NB4 (cell line): ENCODE results near the gene GALNT15.

Source experiments
- DNase-seq: peaks from one replicate; pipeline ENCODE4 v3.0.0; 2010; ENCODE audit warnings: low read depth
- H3K4me3 ChIP-seq: one replicate; pipeline ENCODE4 v1.5.1; 2011; ENCODE audit warnings: mild to moderate bottlenecking, low read depth, low read length, moderate library complexity
- CTCF ChIP-seq: IDR thresholded peaks from one replicate; pipeline ENCODE4 v1.5.1; 2012; ENCODE audit warnings: low read depth, low read length
- MAX ChIP-seq: IDR thresholded peaks from 2 replicates; pipeline ENCODE4 v1.6.1; 2011; ENCODE audit warnings: low read depth, low read length
- MYC ChIP-seq: IDR thresholded peaks from 2 replicates; pipeline ENCODE4 v1.6.1; 2011; ENCODE audit warnings: low read depth, low read length
- POLR2A ChIP-seq: IDR thresholded peaks from 2 replicates; pipeline ENCODE4 v1.6.1; 2011; ENCODE audit warnings: mild to moderate bottlenecking; ENCODE audit not compliant: insufficient read length; ENCODE audit errors: extremely low read depth

Gene GALNT15

GRCh38 chr3:16252243-16252978 is 77.9 kb downstream of the GALNT15 start:
- TF ChIP-seq MYC (no peak), MAX (no peak), CTCF (no peak), POLR2A (no peak)
- DNase-seq: no peak

GRCh38 chr3:16252988-16253387 is 78.5 kb downstream of the GALNT15 start:
- TF ChIP-seq POLR2A (no peak), MAX (no peak), CTCF (no peak), MYC (no peak)
- DNase-seq: no peak

More at GRCh38 chr3:16252243-16252978, 77.9 kb downstream of the GALNT15 start:
- H3K4me3 ChIP-seq: no peak overlapping the region

DNA sequence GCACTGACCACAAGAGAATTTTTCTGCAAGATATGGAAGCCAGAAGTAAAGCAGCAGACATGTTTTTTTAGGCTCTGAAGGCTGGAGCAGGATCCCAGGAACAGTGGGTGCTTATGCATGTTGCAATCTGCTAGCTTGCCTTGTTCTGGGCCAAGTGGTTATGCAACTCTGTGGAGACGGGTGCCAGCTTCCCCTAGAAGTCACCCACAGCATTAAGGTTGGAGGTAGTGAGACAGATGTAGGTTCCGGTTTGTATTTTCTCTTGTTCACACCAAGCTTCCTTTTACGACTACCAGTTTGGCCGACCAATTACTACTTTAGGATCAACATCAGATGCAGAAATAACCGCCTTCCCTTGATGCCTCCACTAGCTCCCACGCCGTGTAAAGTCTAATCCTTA is 79.1 kb downstream of the GALNT15 start:
- TF ChIP-seq MAX (peak; percentile 61), CTCF (no peak), POLR2A (no peak), MYC (peak; percentile 47)
- peak; percentile 92 for DNase-seq
- H3K4me3 ChIP-seq: no peak overlapping the region

More at GRCh38 chr3:16252988-16253387, 78.5 kb downstream of the GALNT15 start:
- H3K4me3 ChIP-seq: no peak overlapping the region

DNA sequence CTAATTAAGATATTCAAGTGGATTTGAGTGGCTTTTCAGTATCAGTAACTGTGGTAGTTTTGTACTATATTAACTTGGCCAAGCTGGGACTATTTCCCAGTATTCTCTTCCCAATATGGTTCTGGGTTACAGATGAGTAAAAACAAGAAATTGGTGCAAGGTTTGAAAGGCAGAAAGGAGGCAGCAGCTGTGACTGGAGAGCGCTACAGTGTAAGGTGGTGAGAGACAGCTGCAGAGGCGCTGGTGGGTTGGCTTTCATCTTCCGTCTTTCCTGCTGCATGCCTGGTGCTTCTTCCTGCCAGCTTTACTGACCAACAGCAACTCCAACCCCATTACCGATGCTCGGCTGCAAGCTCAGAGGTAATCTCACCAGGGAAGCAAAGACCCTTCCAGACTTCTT is 80.4 kb downstream of the GALNT15 start:
- H3K4me3 ChIP-seq: no peak overlapping the region
- no peak for DNase-seq
- TF ChIP-seq POLR2A (no peak), MAX (no peak), CTCF (no peak), MYC (no peak)

- H3K4me3 ChIP-seq: no peak overlapping the region
- no peak for DNase-seq
- TF ChIP-seq CTCF (no peak), POLR2A (no peak), MAX (no peak), MYC (no peak)
Observed at GRCh38 chr3:16255326-16255725, 80.8 kb downstream of the GALNT15 start.
